Measurements from ENCODE around the gene ROCK2.
"Not testable (repeated sequence)": the region's sequence is repeated elsewhere in the genome, so short reads cannot be mapped to it uniquely, and the experiment has no call there.

The ROCK2 gene

DNA sequence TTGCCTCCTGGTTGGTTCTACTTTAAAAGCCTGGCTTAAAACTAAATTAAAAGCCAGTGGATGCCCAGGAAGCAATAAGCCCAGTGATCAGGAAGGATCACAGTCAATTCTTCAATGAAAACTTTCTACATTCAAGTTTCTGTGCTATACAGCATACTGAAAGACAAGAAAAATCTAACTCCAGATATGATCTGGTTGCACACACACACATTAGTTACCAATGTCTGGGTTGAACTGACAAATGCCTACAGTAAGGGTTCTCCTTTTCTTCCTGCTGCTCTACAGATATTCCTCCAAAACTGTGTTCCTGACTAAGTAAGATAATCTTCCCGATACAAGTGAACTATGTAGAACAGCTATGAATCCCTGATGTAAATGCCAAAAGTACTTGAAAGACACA, 81.3 kb downstream of the ROCK2 start:
- no peak for DNase-seq

DNA sequence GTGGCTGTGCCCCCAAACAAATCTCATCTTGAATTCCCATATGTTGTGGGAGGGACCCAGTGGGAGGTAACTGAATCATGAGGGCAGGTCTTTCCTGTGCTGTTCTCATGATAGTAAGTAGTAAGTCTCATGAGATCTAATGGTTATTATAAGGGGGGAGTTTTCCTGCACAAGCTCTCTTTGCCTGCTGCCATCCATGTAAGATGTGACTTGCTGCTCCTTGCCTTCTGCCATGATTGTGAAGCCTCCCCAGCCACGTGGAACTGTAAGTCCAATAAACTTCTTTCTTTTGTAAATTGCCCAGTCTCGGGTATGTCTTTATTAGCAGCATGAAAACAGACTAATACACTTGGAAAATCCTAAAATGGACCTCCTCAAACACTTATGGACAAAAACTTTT, 82.0 kb downstream of the ROCK2 start:
- not testable (repeated sequence) for DNase-seq

GRCh38 chr2:11261564-11261963, 82.9 kb downstream of the ROCK2 start:
- not testable (repeated sequence) for DNase-seq

GRCh38 chr2:11260979-11261378, 83.5 kb downstream of the ROCK2 start:
- no peak for DNase-seq

DNA sequence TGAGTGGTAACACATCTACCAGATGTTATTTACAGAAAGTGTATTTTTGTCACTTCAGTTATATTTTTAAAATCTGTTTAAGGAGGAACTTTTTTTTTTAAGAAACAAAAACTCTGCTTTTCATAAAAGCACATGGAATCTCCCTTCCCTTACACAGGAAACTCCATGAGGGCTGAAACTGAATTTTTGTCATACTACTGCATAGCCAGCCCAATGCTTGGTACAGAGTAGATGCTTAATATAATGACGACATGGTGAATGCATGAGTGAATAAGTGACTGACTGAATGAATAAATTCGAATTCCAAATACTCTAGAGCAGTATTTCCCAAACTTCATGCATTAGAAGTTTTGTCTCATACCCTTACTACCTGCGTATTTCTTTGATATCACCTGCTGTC, 86.5 kb downstream of the ROCK2 start:
- DNase-seq, result no peak

DNA sequence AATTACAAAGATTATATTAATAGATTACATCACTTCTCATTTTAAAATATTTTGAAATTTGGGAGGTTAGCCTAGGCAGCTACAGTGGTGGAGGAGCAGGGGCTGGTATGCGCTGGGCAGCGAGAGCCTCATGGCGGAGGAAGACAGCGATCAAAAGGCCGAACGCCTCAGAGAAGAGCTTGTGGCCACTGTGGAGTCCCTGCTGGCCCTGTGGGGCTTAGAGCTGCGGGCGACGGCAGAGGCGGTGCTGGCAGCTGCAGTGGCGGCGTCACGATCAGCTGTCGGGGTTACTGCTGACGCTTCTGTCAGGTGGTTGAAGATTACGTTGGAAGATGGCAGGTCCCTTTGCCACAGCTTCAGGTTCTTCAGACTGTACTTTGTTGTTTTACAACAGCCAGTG, 87.4 kb downstream of the ROCK2 start:
- no peak for DNase-seq

- DNase-seq, result no peak
These were observed 88.3 kb downstream of the ROCK2 start for GRCh38 chr2:11256166-11256565.

- peak; percentile 55 for DNase-seq
These were observed 90.3 kb downstream of the ROCK2 start for GRCh38 chr2:11254100-11254536.

GRCh38 chr2:11252458-11252857, 92.0 kb downstream of the ROCK2 start:
- DNase-seq, result not testable (repeated sequence)

GRCh38 chr2:11250400-11251196, 93.8 kb downstream of the ROCK2 start:
- no peak for DNase-seq

DNA sequence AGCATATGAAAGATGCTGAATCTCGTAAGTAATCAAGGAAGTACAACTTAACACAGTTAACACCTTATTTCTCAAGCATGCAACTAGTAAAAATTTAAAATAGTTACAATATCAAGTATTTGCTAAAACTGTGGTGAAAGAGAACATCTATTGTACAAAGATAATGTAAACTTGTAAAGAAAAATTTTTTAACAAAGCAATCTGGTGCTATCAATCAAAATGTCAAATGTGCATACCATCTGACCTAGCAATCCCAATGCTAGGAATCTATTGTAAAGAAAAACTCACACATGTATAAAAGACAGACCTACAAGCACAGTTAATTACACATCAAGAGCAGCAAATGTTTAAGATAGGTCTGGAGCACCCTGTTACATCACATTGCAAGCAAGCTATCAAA, 99.1 kb downstream of the ROCK2 start:
- no peak for DNase-seq

GRCh38 chr2:11244091-11244826, 100.2 kb downstream of the ROCK2 start:
- no peak for DNase-seq

DNA sequence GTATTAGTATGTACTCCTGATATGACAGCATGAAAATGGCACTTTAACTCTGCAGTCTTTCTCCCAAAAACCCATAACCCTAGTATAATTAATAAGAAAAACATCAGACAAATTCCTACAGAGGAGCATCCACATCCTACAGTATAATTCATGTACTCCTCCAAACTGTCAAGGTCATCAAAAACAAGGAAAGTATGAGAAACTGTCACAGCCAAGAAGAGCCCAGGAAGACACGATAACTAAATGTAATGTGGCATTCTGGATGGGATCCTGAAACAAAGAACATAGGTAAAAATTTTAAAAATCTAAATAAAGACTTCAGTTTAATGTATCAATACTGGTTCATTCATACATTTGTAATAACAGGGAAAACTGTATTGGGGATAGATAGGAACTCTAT, 100.9 kb downstream of the ROCK2 start:
- no peak for DNase-seq

DNA sequence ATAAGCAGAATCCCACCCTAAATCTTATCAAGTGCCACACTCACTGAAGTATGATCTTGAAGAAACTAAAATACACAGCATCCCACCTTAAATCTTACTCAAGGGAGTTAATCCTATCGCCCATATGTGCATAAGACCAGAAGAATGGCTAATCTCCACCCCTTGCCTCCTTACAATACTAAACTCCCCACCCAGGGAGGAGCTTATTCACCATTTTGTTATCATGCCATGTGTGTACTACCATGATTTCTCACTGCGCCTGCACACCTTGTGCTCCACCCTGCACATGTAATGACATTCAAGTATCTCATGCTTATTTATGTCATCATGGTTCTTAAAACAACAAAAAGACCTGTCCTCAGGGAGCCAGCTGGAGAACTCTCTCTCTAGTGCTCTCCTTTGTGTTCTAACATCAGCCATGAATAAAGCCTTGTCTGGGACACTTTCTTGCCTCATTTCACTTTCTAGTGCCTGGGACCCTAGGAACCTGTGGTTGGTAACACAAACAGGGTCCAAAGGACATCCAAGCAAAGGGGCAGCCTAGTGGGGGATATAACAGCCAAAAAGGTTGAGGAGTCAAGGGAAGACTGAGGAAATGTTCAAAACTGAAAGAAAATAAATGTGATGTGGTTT, 101.8 kb downstream of the ROCK2 start:
- no peak for DNase-seq

GRCh38 chr2:11241412-11242203, 102.8 kb downstream of the ROCK2 start:
- DNase-seq, result no peak

DNA sequence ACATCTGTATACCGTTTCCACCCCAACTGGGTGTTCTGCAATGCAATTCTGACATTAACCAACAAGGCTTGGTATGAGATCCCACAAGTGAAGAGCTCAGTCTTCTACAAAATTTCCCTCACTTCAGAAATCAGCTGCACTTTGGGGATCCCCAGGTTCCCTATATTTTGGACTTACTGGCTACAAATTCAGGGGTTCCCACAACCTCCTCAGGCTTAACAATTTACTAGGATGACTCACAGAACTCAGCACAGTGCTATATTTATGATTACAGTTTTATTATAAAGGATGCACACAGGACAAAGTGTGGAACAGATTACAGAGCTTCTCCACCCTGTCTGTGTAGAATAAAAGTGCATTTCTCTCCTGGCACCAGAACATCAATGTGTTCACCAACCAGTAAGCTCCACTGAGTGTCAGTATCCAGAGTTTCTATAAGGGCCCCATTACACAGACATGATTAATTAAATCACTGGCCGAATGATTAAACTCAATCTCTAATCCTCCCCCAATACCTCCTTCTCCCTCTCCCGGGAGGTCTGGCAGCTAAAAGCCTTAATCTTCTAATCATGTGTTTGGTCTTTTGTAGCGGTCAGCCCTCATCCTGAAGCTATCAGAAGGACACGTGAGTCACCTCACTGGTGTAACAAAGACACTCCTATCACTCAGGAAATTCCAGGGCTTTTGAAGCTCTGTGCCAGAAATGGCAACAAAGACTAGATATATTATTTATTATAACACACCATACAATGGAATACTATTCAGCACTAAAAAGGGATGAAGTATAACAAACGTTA, 104.6 kb downstream of the ROCK2 start:
- DNase-seq, result no peak

GRCh38 chr2:11239147-11239546, 105.3 kb downstream of the ROCK2 start:
- no peak for DNase-seq

DNA sequence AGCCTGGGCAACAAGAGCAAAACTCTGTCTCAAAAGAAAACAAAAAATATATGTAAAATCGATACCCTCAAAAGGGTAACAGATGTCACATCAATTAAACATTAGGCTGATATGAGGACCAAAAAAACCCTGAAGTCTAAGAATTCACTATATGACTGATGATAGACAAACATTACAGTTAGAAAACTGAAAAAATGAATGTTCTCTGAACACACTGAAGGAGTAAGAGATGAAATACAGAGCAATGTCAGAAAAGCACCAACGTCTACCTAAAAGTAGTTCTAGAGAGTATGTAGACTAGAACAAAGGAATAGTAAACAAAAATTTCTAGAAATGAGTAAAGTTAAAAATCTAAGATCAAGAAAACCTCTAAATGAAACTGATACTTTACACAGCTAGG, 107.3 kb downstream of the ROCK2 start:
- DNase-seq, result no peak

- DNase-seq, result no peak
These were observed 108.1 kb downstream of the ROCK2 start for GRCh38 chr2:11236335-11236734.

GRCh38 chr2:11235583-11235982, 108.9 kb downstream of the ROCK2 start:
- DNase-seq, result no peak

DNA sequence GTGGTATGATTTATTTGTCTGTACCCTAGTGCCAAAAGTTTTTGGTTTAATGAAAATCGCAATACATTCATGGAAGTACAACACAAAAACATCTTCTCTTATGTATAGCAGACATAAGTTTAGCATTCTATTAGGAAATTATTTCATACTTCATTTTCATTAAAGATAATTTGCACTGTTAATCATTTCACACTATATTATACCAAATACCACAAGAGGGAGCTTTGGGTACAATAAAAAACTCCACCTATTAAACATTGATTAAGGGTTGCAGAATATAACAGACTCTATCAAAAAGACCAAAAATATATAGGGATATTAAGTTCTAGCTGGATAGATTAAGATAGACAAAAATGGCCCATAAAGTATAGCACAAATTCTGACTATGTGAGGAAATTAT, 110.1 kb downstream of the ROCK2 start:
- peak; percentile 23 for DNase-seq

DNA sequence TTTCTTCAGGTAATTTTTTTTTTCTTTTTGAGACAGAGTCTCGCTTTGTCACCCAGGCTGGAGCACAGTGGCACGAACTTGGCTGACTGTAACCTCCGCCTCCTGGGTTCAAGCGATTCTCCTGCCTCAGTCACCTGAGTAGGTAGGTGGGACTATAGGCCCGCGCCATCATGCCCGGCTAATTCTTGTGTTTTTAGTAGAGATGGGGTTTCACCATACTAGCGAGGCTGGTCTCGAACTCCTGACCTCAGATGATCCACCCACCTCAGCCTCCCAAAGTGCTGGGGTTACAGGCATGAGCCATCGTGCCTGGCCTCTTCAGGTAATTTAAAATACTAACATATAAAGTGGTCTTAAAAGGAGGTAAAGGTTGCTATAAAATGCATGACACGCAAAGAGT, 113.2 kb downstream of the ROCK2 start:
- DNase-seq, result not testable (repeated sequence)
